CD8-positive, alpha-beta memory T cell (primary cell): ENCODE measurements around the gene FNDC3B. TPM values are rescaled to one million over a fixed set of nuclear protein-coding genes. Genes with fewer than 3 reads are reported as not detected.

Experiments used
- CTCF ChIA-PET: fragments of 350-600 bp; sonication (Branson Sonifier 250); formaldehyde crosslinking; loops from one replicate; lab custom pipeline; 2021; ENCODE audit warnings: antibody characterized with exemption; lab: Charles Lee
- POLR2A ChIA-PET: fragments of 350-600 bp; sonication (Branson Sonifier 250); formaldehyde crosslinking; loops from one replicate; lab custom pipeline; 2021; ENCODE audit warnings: antibody characterized with exemption; lab: Charles Lee
- DNase-seq, 5 donors: peaks; one replicate each; pipeline versions ENCODE4 v3.0.0 to v3.0.0-alpha.2; 2020 to 2022; ENCODE audit warnings: mixed read lengths in 1 of 5
- H3K27ac ChIP-seq: one replicate; pipeline ENCODE4 v1.7.0; 2013; ENCODE audit warnings: low read depth, mild to moderate bottlenecking, low read length, moderate library complexity
- H3K27me3 ChIP-seq: 2 replicates; pipeline ENCODE4 v1.7.0; 2013; ENCODE audit warnings: low read length, mild to moderate bottlenecking; ENCODE audit not compliant: insufficient read depth, poor library complexity, severe bottlenecking
- H3K36me3 ChIP-seq: 2 replicates; pipeline ENCODE4 v1.7.0; 2013; ENCODE audit warnings: mild to moderate bottlenecking, low read length, moderate library complexity; ENCODE audit not compliant: insufficient read depth
- H3K4me1 ChIP-seq: 2 replicates; pipeline ENCODE4 v1.7.0; 2013; ENCODE audit warnings: mild to moderate bottlenecking, low read length, moderate library complexity; ENCODE audit not compliant: insufficient read depth
- H3K4me3 ChIP-seq: 2 replicates; pipeline ENCODE4 v1.7.0; 2013; ENCODE audit warnings: mild to moderate bottlenecking, low read length
- H3K9me3 ChIP-seq: 2 replicates; pipeline ENCODE4 v1.7.0; 2013; ENCODE audit warnings: mild to moderate bottlenecking, low read length
- H3K27ac Mint-ChIP-seq, 8 donors: one replicate each; pipeline ENCODE4 v1.8.0; 2020 to 2021; ENCODE audit warnings: mixed read lengths in 8 of 8, mild to moderate bottlenecking in 6 of 8, inconsistent platforms in 3 of 8, moderate library complexity in 3 of 8
- H3K27me3 Mint-ChIP-seq, 2 donors: one replicate each; pipeline ENCODE4 v1.8.0; 2020 to 2021; ENCODE audit warnings: mixed read lengths in 2 of 2, mild to moderate bottlenecking in 1 of 2, moderate library complexity in 1 of 2
- H3K36me3 Mint-ChIP-seq, 3 donors: one replicate each; pipeline ENCODE4 v1.8.0; 2020 to 2021; ENCODE audit warnings: mixed read lengths in 3 of 3, inconsistent platforms in 1 of 3, mild to moderate bottlenecking in 1 of 3
- H3K4me1 Mint-ChIP-seq, 3 donors: one replicate each; pipeline ENCODE4 v1.8.0; 2020 to 2021; ENCODE audit warnings: mixed read lengths in 3 of 3, inconsistent platforms in 1 of 3, mild to moderate bottlenecking in 1 of 3
- H3K4me3 Mint-ChIP-seq, 7 donors: one replicate each; pipeline ENCODE4 v1.8.0; 2020 to 2021; ENCODE audit warnings: mixed read lengths in 7 of 7, mild to moderate bottlenecking in 6 of 7, moderate library complexity in 4 of 7, inconsistent platforms in 2 of 7
- H3K9me3 Mint-ChIP-seq, 5 donors: one replicate each; pipeline ENCODE4 v1.8.0; 2020 to 2022; ENCODE audit warnings: mixed read lengths in 5 of 5, mild to moderate bottlenecking in 3 of 5, moderate library complexity in 2 of 5, inconsistent platforms in 1 of 5
- polyA plus RNA-seq: library from polyadenylated mRNA; unstranded; fragments of 300-500 nt; fragmentation: Illumina TruSeq; gene quantifications from one replicate; pipeline ENCODE4 v1.2.3, GENCODE V29; 2021
- total RNA-seq, 2 experiments: library from RNA; stranded (reverse); gene quantifications; one replicate each; pipeline ENCODE4 v1.2.3, GENCODE V29; 2021

Gene FNDC3B
- total and polyA plus RNA-seq, 3 experiments from 2014 or later, result 8.7 to 18.6 (median 17.4) TPM

DNA sequence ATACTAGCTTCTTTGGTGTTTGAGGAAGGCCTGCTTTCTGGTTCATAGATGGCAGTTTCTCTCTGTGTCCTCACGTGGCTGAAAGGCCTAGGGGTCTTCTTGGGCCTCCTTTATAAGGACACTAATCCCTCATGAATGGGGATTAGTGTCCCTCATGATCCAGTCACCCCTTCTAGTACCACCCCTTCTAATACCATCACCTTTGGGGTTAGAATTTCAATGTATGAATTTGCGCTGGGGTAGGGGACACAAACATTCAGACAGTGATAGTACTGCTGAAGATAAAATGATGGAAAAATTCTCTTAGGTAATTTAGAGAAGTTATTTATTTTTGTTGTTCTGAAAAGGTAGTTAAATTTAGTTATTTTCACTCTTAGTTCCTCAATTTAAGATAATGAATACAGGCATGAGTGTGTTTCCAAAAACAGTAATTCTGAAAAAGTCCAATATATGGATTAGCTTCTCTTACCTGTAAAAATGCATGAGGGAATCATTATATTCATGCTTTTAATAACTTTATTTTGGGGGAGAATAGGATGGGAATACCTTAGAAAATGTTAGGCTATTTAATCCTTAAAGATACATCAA, 103.6 kb downstream of the FNDC3B start:
- Histone ChIP-seq H3K27me3 (no peaks in the 10 kb centered on the region), H3K4me1 (peaks cover 27% of the 10 kb centered on the region), H3K9me3 (no peaks in the 10 kb centered on the region), H3K4me3 (no peak overlapping the region), H3K36me3 (no peaks in the 10 kb centered on the region), H3K27ac (no peak overlapping the region)
- POLR2A ChIA-PET, result no interaction called here
- Mint-ChIP-seq H3K27me3 (peaks cover 0 to 3% of the 10 kb centered on the region in 2 donors), H3K9me3 (no peaks in the 10 kb centered on the region), H3K36me3 (peaks cover 0 to 1% (median 0%) of the 10 kb centered on the region in 3 donors), H3K27ac (no peak overlapping the region), H3K4me3 (no peak overlapping the region), H3K4me1 (peaks cover 33 to 47% (median 37%) of the 10 kb centered on the region in 3 donors)
- DNase-seq, result no peak
- CTCF ChIA-PET, result no interaction called here

DNA sequence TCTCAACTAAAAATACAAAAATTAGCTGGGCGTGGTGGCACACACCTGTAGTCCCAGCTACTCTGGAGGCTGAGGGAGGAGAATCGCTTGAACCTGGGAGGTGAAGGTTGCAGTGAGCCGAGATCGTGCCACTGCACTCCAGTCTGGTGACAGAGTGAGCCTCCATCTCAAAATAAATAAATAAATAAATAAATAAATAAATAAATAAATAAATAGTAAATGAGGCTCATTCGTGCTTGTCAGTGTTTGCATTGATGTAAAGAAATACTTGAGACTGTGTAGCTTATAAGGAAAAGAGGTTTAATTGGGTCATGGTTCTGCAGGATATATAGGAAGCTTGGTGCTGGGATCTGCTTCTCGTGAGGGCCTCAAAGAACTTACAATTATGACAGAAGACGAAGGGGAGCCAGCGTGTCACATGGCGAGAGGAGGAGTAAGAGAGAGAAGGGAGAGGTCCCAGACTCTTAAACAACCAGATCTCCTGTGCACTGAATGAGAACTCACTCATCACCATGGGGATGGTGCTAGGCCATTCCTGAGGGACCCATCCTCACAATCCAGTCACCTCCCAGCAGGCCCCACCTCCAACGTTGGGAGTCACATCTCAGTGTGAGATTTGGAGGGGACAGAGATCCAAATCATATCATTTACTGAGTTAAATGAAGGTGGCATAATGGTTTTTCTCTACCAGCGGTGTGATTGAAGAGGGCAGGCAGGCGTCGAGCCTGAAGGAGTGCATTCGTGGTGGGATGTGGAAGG, 104.5 kb downstream of the FNDC3B start:
- ChIA-PET POLR2A (no interaction called here), CTCF (no interaction called here)
- peaks cover 21% of the 10 kb centered on the region for H3K4me1 ChIP-seq
- no peaks in the 10 kb centered on the region for H3K27me3 ChIP-seq
- Mint-ChIP-seq H3K27me3 (peaks cover 0 to 3% of the 10 kb centered on the region in 2 donors), H3K27ac (peak overlapping the region in 2 of 8 donors; percentile 56), H3K4me3 (peak overlapping the region in 1 of 7 donors; percentile 6), H3K9me3 (no peaks in the 10 kb centered on the region), H3K36me3 (peaks cover 0 to 1% (median 0%) of the 10 kb centered on the region in 3 donors), H3K4me1 (peaks cover 28 to 44% (median 32%) of the 10 kb centered on the region in 3 donors)
- DNase-seq, result no peak
- H3K9me3 ChIP-seq, result no peaks in the 10 kb centered on the region
- no peak overlapping the region for H3K27ac ChIP-seq
- no peak overlapping the region for H3K4me3 ChIP-seq
- no peaks in the 10 kb centered on the region for H3K36me3 ChIP-seq

DNA sequence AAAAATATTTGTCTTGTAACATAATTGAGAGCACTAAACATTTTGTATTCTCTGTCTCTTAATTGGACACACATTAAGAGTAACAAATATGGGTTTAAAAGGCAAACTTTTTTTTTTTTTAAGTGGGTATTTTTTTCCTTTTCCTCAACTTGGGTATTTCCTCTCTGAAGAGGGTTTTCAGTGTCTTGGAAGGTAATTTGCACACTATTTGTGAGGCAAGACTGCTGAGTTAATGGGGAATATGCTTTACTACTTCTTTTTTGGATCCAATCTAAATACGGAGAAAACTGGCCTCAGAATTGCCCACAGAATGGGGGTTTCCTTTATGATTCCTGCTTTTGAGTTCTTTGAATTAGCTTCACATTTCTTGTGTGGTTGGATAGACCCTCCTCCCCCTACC, 105.2 kb downstream of the FNDC3B start:
- Histone ChIP-seq H3K36me3 (no peaks in the 10 kb centered on the region), H3K4me1 (peaks cover 15% of the 10 kb centered on the region), H3K27me3 (no peaks in the 10 kb centered on the region), H3K27ac (no peak overlapping the region), H3K9me3 (no peaks in the 10 kb centered on the region), H3K4me3 (no peak overlapping the region)
- no peaks in the 10 kb centered on the region for H3K9me3 Mint-ChIP-seq
- POLR2A ChIA-PET, result no interaction called here
- DNase-seq, result no peak
- H3K27ac Mint-ChIP-seq, result no peak overlapping the region
- CTCF ChIA-PET, result no interaction called here
- peaks cover 0 to 3% of the 10 kb centered on the region in 2 donors for H3K27me3 Mint-ChIP-seq
- no peak overlapping the region for H3K4me3 Mint-ChIP-seq
- H3K4me1 Mint-ChIP-seq, result peaks cover 28 to 47% (median 30%) of the 10 kb centered on the region in 3 donors
- H3K36me3 Mint-ChIP-seq, result peaks cover 0 to 3% (median 0%) of the 10 kb centered on the region in 3 donors

DNA sequence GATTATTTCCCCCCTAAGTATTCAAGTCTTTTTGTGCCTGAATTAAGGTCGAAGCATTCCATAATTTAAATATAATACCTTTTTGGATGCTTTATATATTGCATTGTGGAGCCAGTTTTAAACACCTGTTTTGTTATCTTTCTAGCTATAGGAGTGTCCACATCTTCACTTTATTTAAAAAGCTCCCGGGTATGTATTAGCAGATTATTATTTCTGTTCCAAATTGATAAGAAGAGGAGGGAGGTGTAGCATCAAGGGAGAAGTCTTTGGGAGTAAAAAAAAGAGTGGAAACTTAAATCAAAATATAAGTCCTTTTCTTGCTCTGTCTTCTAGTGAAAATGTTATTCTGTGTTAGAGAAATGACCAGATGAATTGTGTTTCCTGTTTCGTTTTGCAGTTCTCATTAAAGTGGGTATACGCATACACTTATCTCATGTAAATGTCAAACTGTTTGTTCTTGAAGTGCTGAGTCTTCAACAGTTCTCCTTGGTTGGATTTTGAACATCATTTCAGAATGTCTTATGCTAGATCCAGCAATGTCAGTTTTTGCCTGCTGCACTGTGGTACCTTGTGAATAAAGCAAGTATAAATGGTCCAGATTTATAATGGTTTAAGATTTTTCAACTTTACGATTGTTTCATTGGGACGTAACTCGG, 105.8 kb downstream of the FNDC3B start:
- Histone ChIP-seq H3K4me3 (no peak overlapping the region), H3K36me3 (no peaks in the 10 kb centered on the region), H3K27ac (no peak overlapping the region), H3K4me1 (peaks cover 9% of the 10 kb centered on the region), H3K27me3 (no peaks in the 10 kb centered on the region), H3K9me3 (no peaks in the 10 kb centered on the region)
- POLR2A ChIA-PET, result no interaction called here
- Mint-ChIP-seq H3K4me3 (peak overlapping the region in 3 of 7 donors; percentile 3 to 14 (median 4)), H3K36me3 (peaks cover 0 to 3% (median 0%) of the 10 kb centered on the region in 3 donors), H3K27me3 (peaks cover 0 to 3% of the 10 kb centered on the region in 2 donors), H3K9me3 (no peaks in the 10 kb centered on the region), H3K4me1 (peaks cover 22 to 45% (median 30%) of the 10 kb centered on the region in 3 donors), H3K27ac (peak overlapping the region in 1 of 8 donors; percentile 10)
- CTCF ChIA-PET, result interaction anchor here (0.7 kb wide), 1 partner anchor 797 kb away, joined by 3 read pairs; no protein-coding TSS in a partner anchor
- DNase-seq, result no peak

DNA sequence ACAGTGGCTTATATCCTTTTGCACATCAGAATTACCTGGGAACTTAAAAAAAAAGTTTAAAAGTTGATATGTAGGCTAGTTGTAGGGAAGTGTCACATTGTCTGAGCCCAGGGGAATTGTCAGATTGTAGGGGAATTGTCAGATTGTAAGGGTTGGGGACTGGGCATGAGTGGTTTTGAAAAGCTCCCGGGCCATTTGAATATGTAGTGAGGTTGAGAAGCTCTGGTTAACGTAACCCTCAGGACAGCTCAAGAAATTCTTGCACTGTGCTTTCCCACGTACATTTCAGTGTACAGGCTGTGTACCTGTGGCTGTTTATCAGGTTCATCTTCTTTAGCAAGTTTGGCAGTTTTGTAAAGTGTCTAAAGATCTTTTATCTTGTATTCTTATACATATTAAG, 107.0 kb downstream of the FNDC3B start:
- ChIA-PET POLR2A (no interaction called here), CTCF (interaction anchor here (1.0 kb wide), 1 partner anchor 38 kb away, joined by 3 read pairs; no protein-coding TSS in a partner anchor)
- H3K9me3 ChIP-seq, result no peaks in the 10 kb centered on the region
- H3K36me3 ChIP-seq, result no peaks in the 10 kb centered on the region
- H3K27me3 ChIP-seq, result no peaks in the 10 kb centered on the region
- H3K36me3 Mint-ChIP-seq, result peaks cover 0 to 3% (median 0%) of the 10 kb centered on the region in 3 donors
- no peaks in the 10 kb centered on the region for H3K9me3 Mint-ChIP-seq
- no peak overlapping the region for H3K4me3 Mint-ChIP-seq
- no peak for DNase-seq
- H3K4me3 ChIP-seq, result no peak overlapping the region
- no peak overlapping the region for H3K27ac ChIP-seq
- H3K27me3 Mint-ChIP-seq, result peaks cover 0 to 3% of the 10 kb centered on the region in 2 donors
- peak overlapping the region in 2 of 8 donors; percentile 7 to 30 for H3K27ac Mint-ChIP-seq
- H3K4me1 ChIP-seq, result no peaks in the 10 kb centered on the region
- H3K4me1 Mint-ChIP-seq, result peaks cover 19 to 35% (median 29%) of the 10 kb centered on the region in 3 donors

DNA sequence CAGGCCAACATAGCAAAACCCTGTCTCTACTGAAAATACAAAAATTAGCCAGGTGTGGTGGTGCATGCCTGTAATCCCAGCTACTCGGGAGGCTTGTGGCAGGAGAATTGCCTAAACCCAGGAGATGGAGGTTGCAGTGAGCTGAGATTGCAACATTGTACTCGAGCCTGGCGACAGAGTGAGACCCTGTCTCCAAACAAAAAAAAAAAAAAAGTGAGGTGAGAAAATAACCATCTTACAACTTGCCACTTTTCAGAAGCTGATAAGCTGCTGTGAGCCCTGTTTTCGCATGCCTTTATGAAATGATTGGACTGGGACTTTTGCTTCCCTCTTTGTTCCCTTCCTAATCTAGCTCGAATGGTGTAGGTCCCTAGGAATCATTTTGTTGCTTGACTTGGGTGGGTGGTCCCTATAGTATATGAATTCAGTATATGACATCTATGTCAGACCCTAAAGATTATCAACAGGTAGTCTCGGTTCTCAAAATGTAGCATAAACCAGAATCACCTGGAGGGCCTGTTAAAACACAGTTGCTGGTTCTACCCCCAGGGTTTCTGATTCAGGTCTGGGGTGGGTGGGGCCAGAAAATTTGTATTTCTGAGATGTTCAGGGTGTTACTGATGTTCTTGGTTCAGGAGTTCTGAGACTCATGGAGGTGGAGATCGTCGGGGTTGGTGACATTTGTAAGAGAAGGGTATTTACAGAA, 107.9 kb downstream of the FNDC3B start:
- no peak overlapping the region for H3K4me3 Mint-ChIP-seq
- H3K36me3 Mint-ChIP-seq, result peaks cover 0 to 3% (median 0%) of the 10 kb centered on the region in 3 donors
- DNase-seq, result no peak
- H3K36me3 ChIP-seq, result no peaks in the 10 kb centered on the region
- no peaks in the 10 kb centered on the region for H3K9me3 ChIP-seq
- H3K4me1 ChIP-seq, result peaks cover 5% of the 10 kb centered on the region
- ChIA-PET POLR2A (interaction anchor here (0.7 kb wide), 1 partner anchor 10 kb away, joined by 7 read pairs; no protein-coding TSS in a partner anchor), CTCF (interaction anchor here (1.0 kb wide), 1 partner anchor 39 kb away, joined by 3 read pairs; no protein-coding TSS in a partner anchor)
- no peak overlapping the region for H3K27ac ChIP-seq
- no peaks in the 10 kb centered on the region for H3K9me3 Mint-ChIP-seq
- peak overlapping the region in 1 of 8 donors; percentile 19 for H3K27ac Mint-ChIP-seq
- peaks cover 0 to 3% of the 10 kb centered on the region in 2 donors for H3K27me3 Mint-ChIP-seq
- H3K4me1 Mint-ChIP-seq, result peaks cover 20 to 29% (median 29%) of the 10 kb centered on the region in 3 donors
- H3K4me3 ChIP-seq, result no peak overlapping the region
- no peaks in the 10 kb centered on the region for H3K27me3 ChIP-seq

DNA sequence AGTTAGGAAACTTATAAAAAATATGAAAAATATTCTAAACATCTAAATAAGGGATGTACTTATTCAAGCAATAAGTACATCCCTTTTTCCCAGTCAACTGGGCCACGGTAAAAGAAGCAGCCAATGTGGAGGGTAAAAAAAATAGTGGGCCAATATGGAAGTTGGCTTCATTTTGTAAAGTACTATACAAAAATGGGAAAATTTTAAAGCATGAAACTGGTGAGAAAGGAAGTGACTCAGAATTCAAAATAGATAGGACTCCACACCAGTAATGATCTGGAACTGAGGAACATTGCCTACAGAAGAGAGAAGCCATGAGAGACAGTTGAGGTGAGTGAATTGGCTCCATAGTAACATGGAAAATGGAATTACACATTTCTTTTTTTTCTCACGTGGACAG, 108.9 kb downstream of the FNDC3B start:
- no peaks in the 10 kb centered on the region for H3K9me3 ChIP-seq
- Mint-ChIP-seq H3K4me3 (no peak overlapping the region), H3K4me1 (peaks cover 25 to 32% (median 31%) of the 10 kb centered on the region in 3 donors), H3K9me3 (no peaks in the 10 kb centered on the region), H3K27ac (peak overlapping the region in 1 of 8 donors; percentile 47), H3K36me3 (peaks cover 0 to 4% (median 0%) of the 10 kb centered on the region in 3 donors), H3K27me3 (no peaks in the 10 kb centered on the region)
- ChIA-PET CTCF (no interaction called here), POLR2A (no interaction called here)
- peaks cover 11% of the 10 kb centered on the region for H3K4me1 ChIP-seq
- no peak overlapping the region for H3K4me3 ChIP-seq
- H3K36me3 ChIP-seq, result no peaks in the 10 kb centered on the region
- DNase-seq, result no peak
- H3K27ac ChIP-seq, result no peak overlapping the region
- H3K27me3 ChIP-seq, result no peaks in the 10 kb centered on the region
